ENCODE data around the gene PYM1.

The PYM1 gene

DNA sequence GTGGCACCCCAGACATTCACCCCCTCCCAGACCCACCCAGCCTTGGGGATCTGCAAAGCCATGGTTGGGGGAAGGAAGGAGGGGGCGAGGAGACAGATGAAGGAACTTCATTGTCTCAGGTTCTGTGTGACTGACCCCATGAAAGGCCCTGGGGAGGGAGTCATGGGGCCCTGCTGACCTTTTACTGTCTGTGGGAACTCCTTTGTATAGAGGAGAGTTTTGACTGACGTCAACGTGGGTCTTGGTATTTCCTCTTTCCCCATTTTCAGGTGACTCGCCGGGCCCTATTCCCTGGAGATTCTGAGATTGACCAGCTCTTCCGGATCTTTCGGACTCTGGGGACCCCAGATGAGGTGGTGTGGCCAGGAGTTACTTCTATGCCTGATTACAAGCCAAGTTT, 43.1 kb upstream of the PYM1 start:
- no peak overlapping the region for H3K4me3 ChIP-seq (ENCODE audit: low read depth, low read length)
- TF ChIP-seq, protein P1, sequence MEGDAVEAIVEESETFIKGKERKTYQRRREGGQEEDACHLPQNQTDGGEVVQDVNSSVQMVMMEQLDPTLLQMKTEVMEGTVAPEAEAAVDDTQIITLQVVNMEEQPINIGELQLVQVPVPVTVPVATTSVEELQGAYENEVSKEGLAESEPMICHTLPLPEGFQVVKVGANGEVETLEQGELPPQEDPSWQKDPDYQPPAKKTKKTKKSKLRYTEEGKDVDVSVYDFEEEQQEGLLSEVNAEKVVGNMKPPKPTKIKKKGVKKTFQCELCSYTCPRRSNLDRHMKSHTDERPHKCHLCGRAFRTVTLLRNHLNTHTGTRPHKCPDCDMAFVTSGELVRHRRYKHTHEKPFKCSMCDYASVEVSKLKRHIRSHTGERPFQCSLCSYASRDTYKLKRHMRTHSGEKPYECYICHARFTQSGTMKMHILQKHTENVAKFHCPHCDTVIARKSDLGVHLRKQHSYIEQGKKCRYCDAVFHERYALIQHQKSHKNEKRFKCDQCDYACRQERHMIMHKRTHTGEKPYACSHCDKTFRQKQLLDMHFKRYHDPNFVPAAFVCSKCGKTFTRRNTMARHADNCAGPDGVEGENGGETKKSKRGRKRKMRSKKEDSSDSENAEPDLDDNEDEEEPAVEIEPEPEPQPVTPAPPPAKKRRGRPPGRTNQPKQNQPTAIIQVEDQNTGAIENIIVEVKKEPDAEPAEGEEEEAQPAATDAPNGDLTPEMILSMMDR (IDR thresholded peaks at IDR 0.05; ENCODE audit: control insufficient read depth, extremely low read depth, insufficient read depth), result no peak
- DNase-seq (ENCODE audit: low read depth), result no peak

GRCh38 chr12:55969356-55969755, 41.7 kb upstream of the PYM1 start:
- TF ChIP-seq, protein P1 (IDR thresholded peaks at IDR 0.05; ENCODE audit: control insufficient read depth, extremely low read depth, insufficient read depth), result no peak
- no peak overlapping the region for H3K4me3 ChIP-seq (ENCODE audit: low read depth, low read length)

GRCh38 chr12:55966408-55967281, 39.0 kb upstream of the PYM1 start, which contains the start of gene CDK2:
Gene CDK2, plus strand, starts transcription at chr12:55966830. Its CDS starts 179 bp downstream, at chr12:55967009.
- DNase-seq (ENCODE audit: low read depth), result peak; percentile 47
- H3K4me3 ChIP-seq (ENCODE audit: low read depth, low read length), result peak within 1 kb of the TSS; percentile 76
- TF ChIP-seq, protein P1 (IDR thresholded peaks at IDR 0.05; ENCODE audit: control insufficient read depth, extremely low read depth, insufficient read depth), result no peak

More at GRCh38 chr12:55969356-55969755, 41.7 kb upstream of the PYM1 start:
- no peak for DNase-seq (ENCODE audit: low read depth)

DNA sequence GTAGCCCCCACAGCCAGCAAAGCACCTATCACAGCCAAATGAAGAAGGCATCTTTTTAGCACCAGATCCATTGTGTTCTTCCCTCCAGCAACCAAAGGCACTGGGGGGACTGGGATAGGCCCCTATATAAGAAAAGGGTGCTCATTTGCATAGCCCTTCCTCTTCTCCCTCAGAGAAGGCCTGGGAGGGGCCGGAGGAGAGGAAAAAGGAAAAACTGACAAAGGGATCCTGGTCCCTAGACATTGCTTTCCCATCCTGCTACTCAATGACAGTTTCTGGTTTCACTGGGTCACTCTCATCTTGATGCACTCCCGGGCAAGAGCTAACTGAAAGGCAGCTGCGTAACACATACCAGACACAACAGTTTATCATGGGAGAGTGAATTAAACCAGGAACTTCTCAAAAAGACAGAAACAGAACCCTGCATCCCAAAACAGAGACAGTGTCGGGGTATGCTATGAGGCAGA, 38.3 kb upstream of the PYM1 start, which contains the start of gene PMEL:
TSS of gene PMEL (minus strand) at position 102 of the 467 bp plus-strand sequence. CDS start at position 71, 31 bp downstream.
- H3K4me3 ChIP-seq (ENCODE audit: low read depth, low read length), result peak within 1 kb of the TSS; percentile 76
- no peak for DNase-seq (ENCODE audit: low read depth)
- TF ChIP-seq, protein P1 (IDR thresholded peaks at IDR 0.05; ENCODE audit: control insufficient read depth, extremely low read depth, insufficient read depth), result no peak

DNA sequence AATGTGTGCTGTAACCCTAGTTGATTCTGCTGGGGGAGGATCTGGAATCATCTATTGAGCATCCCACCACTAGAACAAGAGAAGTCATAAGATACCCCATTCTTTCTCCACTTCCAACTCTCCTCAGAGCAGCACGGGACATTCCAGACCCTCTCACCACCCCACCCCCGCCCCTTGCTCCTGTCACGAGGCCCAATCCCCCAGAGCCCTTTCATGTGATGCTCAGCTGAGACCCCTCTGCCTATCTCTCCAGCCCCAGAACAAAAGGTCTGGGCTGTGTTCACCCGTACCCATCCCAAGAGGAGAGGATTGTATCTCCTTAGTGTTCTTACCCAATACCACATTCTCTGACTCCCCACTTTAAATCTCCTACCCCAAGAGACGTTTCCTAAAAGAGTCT, 37.5 kb upstream of the PYM1 start:
- no peak for DNase-seq (ENCODE audit: low read depth)
- H3K4me3 ChIP-seq (ENCODE audit: low read depth, low read length), result no peak overlapping the region
- TF ChIP-seq, protein P1 (IDR thresholded peaks at IDR 0.05; ENCODE audit: control insufficient read depth, extremely low read depth, insufficient read depth), result no peak

DNA sequence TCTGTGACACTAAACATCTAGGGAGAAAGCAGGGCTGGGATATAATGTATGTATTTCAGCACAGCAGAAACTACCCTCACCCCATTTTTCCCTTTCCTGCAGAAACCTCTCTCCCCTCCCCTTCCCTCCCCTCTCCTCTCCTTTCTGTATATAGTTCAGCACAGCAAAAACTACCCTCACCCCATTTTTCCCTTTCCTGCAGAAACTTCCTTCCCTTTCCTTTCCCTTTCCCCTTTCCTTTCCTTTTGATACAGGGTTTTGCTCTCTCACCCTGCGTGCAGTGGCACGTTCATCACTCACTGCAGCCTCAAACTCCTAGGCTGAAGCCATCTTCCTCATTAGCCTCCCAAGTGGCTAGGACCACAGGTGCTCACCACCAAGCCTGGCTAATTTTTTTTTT, 36.1 kb upstream of the PYM1 start:
- TF ChIP-seq, protein P1 (IDR thresholded peaks at IDR 0.05; ENCODE audit: control insufficient read depth, extremely low read depth, insufficient read depth), result no peak
- no peak for DNase-seq (ENCODE audit: low read depth)
- H3K4me3 ChIP-seq (ENCODE audit: low read depth, low read length), result no peak overlapping the region
